HG02610 (cell line): ENCODE measurements around the gene CIBAR2.
A peak's percentile ranks its signal among the peaks of the same experiment; 100 is the strongest.
"Not testable (repeated sequence)": the region's sequence is repeated elsewhere in the genome, so short reads cannot be mapped to it uniquely, and the experiment has no call there.

ENCODE experiments used
- ATAC-seq: cut with Tn5 transposase; IDR thresholded peaks from one replicate; pipeline ENCODE4 v1.9.1; 2021; ENCODE audit warnings: mild to moderate bottlenecking, moderate library complexity; ENCODE audit not compliant: unreplicated experiment

The CIBAR2 gene

GRCh38 chr16:85065099-85065498 is 47.2 kb downstream of the CIBAR2 start:
- ATAC-seq: no peak

DNA sequence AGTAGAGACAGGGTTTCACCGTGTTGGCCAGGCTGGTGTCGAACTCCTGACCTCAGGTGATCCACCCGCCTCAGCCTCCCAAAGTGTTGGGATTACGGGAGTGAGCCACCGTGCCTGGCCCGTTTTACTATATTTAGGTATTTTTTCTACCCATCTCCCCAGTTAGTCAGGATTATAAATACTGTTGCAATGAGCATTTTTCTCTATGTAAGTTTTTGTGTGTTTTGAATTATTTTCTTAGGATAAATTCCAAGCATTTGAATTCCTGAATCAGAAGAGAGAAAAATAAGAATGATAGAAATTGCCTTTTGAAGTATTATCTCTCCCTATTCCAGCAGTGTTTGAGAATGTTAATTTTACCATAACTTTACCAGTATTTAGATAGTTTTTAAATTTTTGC is 48.1 kb downstream of the CIBAR2 start:
- no peak for ATAC-seq

DNA sequence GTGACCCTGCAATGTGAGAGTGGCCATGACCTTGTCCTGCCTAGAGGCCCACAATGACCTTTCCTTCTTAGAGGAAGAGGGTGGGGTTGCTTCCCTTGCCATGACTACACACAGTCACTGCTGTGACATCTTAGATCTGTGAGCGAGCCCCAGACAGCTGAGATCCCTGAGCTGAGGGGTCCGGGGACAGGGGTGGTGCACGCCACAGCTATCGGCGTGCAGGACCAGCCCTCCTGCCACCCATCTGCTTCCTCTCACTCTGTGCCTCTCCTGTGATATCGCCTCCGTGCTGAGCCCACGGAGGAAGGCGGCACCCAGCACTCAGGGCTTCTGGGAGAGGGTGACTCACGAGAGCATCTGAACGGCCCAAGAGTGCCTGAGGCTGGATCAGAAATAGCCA is 49.4 kb downstream of the CIBAR2 start:
- no peak for ATAC-seq

DNA sequence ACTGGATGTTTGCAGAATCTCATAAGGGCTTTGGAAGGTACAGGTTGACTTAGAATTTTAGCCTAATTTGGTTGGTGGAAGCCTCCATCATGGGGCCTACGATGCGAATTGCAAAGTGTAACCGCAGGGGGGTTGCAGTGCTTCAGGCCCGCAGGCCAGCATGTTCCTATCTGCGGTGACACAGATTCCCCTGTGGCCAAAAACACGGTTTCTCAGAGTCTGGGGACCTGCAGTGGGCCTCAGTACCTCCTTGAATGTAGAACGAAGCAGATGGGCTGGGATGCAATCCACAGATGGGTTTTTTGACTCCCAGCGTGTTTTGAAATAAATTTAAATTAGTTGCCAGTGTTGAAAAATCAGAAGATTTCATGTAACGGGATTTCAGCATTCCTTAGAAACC is 49.9 kb downstream of the CIBAR2 start:
- no peak for ATAC-seq

- ATAC-seq: no peak
These were observed 50.7 kb downstream of the CIBAR2 start for GRCh38 chr16:85061566-85061965.

- no peak for ATAC-seq
These were observed 53.4 kb downstream of the CIBAR2 start for GRCh38 chr16:85058909-85059308.

- no peak for ATAC-seq
These were observed 54.3 kb downstream of the CIBAR2 start for GRCh38 chr16:85057948-85058347.

GRCh38 chr16:85057212-85057889 is 54.9 kb downstream of the CIBAR2 start:
- ATAC-seq: no peak

- ATAC-seq: no peak
These were observed 56.0 kb downstream of the CIBAR2 start for GRCh38 chr16:85056211-85056748.

DNA sequence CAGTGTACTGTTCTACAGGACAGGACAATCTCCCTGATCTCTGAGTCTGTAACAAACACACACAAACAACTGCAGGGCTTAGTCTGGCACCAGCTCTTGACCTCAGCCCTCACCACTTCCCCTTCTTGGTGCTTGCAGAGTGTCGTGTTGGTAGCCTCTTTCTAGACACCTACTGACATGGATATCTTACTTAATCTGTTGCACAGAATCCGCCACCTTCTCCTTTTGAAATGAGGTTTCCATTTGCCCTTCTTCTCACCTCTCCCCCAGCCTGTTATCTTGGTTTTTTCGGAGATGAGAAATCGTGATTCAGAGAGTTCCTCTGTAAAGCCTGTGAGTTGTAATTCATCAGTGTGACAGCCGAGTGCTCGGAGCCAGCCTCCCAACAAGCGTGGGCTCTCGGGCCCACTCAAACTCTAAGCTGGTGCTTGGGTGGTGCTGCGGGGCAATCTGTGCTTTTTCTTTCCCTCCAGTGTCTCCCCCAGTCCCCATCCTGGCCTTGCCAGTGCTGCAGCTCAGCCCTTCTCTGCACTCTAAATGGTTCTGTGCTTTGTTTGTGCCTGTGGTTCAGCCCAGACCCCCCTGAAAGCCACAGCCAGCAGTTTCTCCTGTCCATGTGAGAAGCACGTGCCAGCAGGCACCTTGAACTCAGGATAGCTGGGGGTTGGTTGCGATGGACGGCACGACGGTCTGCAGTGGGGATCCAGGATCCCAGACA is 56.6 kb downstream of the CIBAR2 start:
- ATAC-seq: peak; percentile 82

- no peak for ATAC-seq
These were observed 57.3 kb downstream of the CIBAR2 start for GRCh38 chr16:85054948-85055492.

- not testable (repeated sequence) for ATAC-seq
These were observed 58.0 kb downstream of the CIBAR2 start for GRCh38 chr16:85054321-85054720.

DNA sequence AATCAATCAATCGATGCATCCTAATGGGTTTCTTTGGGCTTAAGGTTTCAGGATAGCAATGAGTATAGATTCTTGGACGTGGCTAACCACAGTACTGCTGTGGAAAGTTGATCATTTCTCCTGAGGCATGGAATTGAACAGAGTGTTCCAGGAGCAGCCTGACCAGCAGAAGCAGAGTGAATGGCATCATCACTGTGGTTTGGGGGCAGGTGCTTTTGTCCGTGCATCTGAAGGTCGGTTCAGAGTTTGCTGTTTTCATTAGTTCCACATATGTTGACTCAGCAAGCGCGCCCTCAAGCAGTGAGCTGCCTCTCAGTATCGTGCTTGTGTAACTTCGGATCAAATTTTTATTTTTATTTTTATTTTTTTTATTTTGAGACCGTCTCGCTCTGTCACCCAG is 59.7 kb downstream of the CIBAR2 start:
- no peak for ATAC-seq

DNA sequence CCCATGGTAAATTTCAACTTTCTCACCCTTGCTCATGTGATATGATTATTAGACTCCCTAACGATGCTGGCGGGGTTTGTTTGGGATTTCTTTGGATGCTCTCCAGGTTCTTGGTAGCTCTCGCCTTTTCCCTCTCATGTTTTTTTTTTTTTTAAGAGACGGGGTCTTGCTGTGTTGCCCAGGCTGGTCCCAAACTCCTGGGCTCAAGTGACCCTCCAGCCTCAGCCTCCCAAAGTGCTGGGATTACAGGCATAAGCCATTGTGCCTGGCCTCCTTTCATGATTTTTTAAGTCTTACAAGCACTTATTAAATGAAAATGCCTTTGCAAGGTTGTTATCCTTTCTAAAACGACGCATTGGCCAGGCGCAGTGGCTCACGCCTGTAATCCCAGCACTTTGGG is 60.6 kb downstream of the CIBAR2 start:
- no peak for ATAC-seq

GRCh38 chr16:85051067-85051581 is 61.1 kb downstream of the CIBAR2 start:
- ATAC-seq: no peak

DNA sequence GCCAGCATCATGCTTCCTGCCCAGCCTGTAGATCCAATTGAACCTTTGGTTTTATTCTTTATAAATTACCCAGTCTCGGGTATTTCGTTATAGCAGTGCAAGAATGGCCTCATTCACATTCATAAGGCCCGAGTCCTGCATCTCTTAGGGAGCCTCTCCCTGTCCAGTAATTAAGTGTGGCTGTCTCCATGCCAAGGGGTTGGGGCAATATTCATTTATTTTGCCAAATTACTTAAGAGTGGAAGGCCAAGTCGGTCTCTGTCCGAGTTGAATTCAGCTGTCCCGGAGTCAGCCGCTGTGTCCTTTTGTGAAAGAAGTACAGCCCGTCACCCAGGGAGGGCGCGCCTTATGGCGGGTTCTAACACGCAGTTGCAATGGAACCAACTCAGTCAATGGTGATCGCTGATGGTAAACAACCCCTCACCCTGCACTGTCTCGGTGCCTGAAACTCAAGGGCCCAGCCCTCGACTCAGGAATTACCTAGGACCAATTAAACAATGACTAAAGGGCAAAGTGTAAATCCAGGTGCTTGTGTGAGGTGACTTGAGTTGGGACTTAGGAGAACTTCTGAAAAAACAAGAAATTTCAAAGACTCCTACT is 62.5 kb downstream of the CIBAR2 start:
- ATAC-seq: no peak

DNA sequence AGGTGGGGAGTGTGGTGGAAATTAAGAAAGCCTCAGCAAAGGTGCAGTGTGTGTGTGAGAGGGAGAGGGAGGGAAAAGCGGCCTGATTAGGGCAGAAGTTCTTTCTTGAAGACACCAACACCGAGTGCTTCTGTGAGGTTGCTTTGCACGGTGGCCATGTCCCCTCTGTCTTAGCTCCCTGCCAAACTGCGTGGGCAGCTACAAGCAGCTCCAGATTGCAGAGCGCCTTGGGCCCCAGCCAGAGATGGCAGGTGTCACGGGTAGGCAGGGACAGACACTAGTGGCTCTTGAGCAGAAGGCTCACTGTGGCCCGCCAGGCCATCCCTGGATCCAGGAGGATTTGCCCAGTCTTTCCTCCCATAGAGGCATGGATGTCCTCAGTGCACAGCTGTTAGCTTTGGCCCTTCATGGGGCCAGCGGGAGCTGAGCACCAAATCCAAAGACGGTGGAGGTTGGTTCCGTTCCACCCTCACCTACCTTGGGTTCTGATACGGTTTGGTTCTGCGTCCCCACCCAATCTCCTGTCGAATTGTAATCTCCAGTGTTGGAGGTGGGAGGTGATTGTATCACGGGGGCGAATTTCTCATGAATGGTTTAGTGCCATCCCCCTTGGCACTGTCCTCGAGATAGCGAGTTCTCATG is 63.2 kb downstream of the CIBAR2 start:
- no peak for ATAC-seq
